NCI-H1105 (cell line): ENCODE measurements around the gene CD164L2.

Experiments
- DNase-seq: peaks from one replicate; lab custom pipeline; 2025; lab: John Stamatoyannopoulos, UW

The CD164L2 gene

GRCh38 chr1:27363766-27364695 is 19.1 kb downstream of the CD164L2 start:
- no peak for DNase-seq

DNA sequence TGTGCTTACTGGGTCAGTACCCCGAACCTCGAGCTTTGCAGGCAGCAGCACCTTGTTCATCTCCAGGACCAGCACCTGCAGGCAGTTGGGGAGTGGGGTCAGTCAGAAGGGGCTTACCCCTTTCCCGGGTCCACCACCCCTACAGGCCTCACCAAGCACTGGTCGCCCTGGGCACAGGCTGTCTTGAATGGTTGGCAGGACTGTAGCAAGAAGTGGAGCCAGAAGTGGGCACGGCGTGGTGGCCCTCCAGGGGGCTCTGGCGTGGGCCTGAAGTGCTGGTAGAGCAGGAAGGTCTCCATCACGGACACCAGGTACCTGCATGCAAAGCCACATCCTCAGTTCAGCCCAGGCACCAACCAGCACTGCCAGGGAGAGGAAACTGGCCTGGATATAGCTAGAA is 21.6 kb downstream of the CD164L2 start:
- no peak for DNase-seq

DNA sequence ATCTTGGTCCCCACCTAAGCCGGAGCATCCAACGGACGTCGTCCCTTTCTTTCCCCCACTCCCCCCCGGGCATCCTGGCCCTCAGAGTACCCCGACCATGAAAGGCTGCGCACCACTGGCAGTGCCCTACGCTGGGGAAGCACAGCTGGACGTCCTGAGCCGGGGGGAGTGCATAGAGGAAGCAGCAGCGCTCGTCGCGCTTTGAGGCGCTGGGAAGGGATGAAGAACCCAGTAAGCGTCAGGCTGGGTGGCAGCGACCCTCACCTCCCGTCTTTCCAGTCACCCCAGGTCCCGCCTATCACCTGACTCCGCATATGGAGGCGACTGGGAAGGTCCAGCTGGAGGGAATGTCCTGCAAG is 22.1 kb downstream of the CD164L2 start:
- DNase-seq, result no peak

DNA sequence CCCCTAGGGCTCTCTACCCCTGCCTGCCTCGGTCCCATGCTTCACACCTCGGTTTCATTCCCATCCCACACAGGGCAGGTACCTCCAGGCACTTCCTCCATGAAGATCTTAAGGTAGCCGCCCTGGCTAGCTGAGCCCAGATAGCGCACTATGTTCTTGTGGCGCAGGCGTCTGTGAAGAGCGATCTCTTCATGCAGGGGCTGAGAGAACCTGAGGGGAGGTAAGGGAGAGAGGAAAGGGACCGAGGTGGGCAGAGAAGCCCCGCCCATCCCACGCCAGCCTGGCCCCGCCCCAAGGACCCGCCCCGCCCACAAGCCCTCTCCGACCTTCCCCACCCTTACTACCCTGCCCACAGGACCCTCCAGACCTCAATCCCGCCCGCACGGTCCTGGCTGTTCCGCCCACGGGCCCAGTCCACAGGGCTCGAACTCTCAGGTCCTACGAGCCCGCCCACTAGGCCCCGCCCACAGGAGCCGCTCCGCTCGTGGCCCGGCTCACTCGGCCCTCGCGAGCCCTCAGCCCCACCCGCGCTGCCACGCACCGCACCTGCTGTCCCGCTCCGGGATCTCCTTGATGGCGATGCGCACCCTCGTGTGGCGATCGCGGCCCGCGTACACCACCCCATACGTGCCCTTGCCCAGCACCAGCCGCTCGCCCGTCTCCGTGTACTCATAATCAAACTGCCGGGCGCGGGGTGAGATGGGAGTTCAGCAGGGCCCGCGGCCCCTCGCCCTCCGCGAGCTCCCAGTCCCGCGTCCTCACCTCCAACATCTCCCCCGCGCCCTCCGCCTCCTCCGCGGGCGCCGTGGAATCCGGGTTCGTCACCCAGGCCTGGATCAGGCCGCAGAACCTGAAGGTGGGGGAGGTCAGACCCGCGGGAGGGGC is 22.7 kb downstream of the CD164L2 start:
- no peak for DNase-seq

GRCh38 chr1:27359822-27360158 is 23.3 kb downstream of the CD164L2 start:
- DNase-seq, result no peak

- no peak for DNase-seq
These were observed 24.2 kb downstream of the CD164L2 start for GRCh38 chr1:27358928-27359313.

- no peak for DNase-seq
These were observed 24.9 kb downstream of the CD164L2 start for GRCh38 chr1:27358038-27358927.

DNA sequence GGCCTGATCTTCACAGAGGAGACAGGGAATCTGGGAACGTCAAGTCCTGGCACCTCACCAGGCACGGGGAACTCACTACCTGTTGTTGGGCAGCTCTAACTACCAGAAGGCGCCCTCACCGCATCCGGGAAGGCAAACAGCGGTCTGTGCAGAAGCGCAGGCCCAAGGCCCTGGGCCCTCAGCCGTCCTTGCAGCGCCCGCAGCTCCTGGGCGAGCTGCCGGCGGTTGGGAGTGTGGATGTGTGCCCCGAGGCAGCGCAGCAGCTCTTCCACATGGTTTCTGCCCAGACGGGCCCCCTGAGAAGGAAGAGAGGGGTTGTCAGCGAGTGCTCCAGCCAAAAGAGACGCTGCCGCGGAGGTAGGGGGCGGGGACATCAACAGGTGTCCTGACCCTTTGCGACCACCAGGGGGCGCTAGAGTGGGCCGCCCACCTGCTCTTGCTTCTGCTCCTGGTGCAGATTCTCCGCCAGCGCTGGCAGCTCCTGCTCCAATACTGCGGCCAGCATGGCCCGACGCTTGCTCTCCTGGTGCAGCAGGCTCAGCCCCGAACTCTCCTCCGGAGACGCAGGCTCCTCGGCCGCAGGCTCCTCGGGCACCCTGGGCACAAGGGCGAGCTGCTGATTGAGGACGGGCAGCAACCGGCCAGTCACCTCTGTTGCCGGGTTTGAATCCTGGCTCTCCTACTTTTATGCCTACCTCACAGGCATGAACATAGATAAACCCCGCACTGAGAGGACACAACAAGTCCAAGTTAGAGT is 25.7 kb downstream of the CD164L2 start:
- DNase-seq, result peak; percentile 46

DNA sequence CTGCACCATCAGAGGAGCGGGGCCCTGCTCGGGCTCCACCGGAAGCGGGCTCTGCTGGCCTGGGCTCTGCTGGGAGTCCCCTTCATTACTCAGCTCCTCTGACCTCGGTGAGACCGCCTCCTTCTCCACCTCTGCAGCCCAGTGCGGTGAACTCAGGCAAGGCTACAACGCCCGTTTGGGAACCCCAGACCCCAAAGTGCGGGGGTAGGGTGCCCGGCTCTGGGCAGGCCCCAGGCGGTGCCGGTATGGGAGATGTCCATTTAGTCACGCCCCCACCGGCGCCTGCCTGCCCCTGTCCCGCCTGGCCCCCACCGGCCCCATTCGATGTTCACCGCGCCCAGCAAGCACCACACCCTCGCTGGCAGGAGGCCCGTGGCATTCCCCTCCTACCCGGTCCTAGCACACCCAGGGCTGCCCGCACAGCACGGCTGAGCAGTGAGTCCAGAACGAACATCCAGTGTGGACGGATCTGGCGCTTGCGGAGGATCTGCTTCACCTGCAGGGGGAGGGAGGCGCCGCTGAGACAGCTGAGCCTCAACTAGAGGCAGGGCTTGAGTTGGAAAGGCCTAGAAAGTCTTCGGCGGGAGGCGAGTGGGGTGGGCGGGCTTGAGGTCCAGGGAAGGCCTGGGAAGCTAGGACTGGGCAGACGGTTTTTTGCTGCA is 26.4 kb downstream of the CD164L2 start:
- DNase-seq, result no peak

DNA sequence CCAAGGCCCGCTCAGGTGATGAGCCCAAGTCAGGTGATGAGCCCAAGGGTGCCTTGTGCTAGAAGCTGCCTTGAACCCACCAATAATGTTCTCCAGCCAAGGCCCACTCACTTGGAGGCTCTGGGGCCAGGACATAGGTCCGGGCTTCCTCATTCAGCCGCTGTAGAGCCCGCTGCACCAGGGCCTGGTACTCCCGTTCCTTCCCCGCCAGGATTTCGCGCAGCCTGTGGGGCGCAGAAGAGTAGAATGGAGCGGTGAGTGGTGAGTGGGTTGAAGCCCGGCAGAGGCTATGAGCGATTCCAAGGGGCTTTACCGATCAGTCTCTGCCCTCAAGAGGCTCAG is 26.9 kb downstream of the CD164L2 start:
- DNase-seq, result no peak

- no peak for DNase-seq
These were observed 27.4 kb downstream of the CD164L2 start for GRCh38 chr1:27355683-27356082.

DNA sequence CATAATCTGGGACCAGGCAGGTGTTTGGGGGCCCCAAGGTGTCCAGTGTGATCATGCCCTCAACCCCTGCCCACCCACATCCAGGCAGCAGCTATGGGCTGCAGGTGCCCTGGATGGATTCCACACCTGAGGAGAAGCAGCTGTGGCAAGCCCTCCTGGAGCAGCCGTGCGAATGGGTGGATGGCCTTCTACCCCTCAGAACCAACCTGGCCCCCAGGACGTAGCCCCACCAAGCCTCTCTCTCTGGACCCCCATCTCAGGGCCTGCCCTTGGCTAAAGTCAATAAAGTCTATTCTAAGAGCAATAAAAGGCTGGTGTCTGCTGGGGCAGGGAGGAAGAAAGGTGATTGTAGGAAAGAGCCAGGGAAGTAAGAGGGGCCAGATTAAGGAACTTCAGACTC is 29.5 kb downstream of the CD164L2 start:
- DNase-seq, result no peak

- DNase-seq, result no peak
These were observed 30.0 kb downstream of the CD164L2 start for GRCh38 chr1:27353166-27353565.

DNA sequence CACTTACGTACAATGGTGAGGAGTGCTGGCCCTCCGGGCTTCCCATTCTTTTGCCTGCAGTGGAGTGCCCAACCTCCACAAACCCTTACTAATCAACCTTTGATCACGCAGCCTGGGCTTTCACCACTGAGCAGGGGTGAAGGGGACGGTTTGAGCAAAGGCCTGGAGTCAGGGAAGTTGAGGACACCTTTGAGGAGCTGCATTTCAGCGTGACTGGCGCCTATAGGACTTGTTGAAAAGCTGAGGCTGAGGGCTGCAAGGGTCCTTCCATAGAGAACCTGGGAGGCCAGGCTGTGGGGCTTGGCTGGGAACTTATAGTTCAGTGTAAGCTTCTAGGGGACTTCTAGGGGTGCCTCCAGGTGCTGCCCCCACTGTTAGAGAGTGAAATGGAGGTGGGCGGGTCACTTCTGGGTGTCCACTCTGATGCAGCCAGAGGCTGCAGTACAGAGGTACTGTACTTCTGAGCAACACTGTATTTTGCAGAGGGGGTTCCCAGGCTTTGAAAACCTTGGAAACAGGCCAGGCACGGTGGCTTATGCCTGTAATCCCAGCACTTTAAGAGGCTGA is 31.5 kb downstream of the CD164L2 start:
- DNase-seq, result no peak

DNA sequence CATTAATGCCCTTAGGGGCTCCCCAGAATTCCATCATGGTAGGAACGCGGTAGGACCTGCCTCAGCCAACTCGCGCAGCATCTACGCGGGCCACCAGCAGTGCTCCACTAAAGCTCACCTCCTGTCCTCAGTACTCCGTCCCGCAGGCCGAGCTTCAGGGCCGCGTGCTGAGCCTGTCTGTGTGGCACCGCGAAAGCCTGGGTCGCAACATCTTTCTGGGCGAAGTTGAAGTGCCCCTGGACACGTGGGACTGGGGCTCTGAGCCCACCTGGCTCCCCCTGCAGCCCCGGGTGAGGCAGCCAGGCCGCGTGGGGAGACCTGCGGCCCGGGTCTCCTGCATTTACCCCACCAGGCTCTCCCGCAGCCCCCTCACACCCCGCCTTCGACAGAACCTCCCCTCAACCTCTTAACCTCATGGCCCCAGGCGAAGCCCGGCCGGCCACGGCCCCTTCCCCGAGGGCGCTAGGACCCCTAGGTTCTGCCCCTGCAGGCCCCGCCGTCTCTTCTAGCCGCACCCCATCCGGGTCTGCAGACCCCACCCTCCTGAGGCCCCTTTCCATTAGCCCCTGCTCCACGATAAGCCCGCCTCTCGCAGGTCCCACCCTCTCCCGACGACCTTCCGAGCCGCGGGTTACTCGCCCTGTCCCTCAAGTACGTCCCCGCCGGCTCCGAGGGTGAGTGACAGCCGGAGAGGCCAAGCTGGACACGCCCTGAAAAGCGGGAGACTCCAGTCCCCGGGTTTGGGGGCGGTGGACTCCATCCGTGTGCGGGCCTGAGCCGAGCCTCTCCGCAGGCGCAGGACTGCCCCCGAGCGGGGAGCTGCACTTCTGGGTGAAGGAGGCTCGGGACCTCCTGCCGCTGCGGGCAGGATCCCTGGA is 32.2 kb downstream of the CD164L2 start:
- DNase-seq, result no peak

GRCh38 chr1:27349784-27350662 is 33.1 kb downstream of the CD164L2 start:
- DNase-seq, result peak; percentile 78

- DNase-seq, result peak; percentile 78
These were observed 34.0 kb downstream of the CD164L2 start for GRCh38 chr1:27348861-27349783.
